Activated CD4-positive, CD25-positive, alpha-beta regulatory T cell treated with anti-CD3 and anti-CD28 coated beads, Interleukin-2, amount 50 U/mL, for 24 hours (primary cell): ENCODE measurements around the gene DLL4.

Experiments
- ATAC-seq, 2 donors: fragments of 150-1000 bp; cut with Tn5 transposase; one replicate each; pipeline ENCODE4 v1.10.0; 2021; ENCODE audit warnings: mild to moderate bottlenecking in 1 of 2, moderate library complexity in 1 of 2

Gene DLL4

GRCh38 chr15:40906991-40907802, 21.9 kb upstream of the DLL4 start:
- peak; percentile 42 to 49 for ATAC-seq

- ATAC-seq: no peak
These were observed 21.0 kb upstream of the DLL4 start for GRCh38 chr15:40908095-40908494.

- ATAC-seq: no peak
These were observed 19.2 kb upstream of the DLL4 start for GRCh38 chr15:40909662-40910630.

DNA sequence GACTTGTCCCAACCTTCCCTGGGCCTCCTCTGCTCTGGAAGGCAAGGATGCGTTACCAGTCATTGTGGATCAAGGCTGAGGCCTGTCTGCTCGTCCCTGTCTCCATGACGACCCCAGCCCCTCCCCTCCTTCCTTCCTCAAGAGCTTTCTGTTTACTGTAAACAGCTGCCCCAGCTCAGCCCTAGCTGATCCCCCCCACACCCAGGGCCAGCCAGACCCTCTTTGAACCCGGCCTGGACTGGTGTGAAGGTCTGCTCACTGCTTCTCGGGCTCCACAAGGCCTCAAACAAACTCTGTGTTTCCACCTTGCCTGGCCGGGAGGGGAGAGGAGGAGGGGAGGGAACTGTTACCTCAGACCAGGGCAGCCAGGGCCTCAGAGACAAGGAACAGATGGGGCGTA, 18.0 kb upstream of the DLL4 start:
- no peak for ATAC-seq

GRCh38 chr15:40911693-40912092, 17.4 kb upstream of the DLL4 start:
- no peak for ATAC-seq

- no peak for ATAC-seq
These were observed 16.7 kb upstream of the DLL4 start for GRCh38 chr15:40912478-40912877.

- ATAC-seq: no peak
These were observed 15.1 kb upstream of the DLL4 start for GRCh38 chr15:40914013-40914412.

DNA sequence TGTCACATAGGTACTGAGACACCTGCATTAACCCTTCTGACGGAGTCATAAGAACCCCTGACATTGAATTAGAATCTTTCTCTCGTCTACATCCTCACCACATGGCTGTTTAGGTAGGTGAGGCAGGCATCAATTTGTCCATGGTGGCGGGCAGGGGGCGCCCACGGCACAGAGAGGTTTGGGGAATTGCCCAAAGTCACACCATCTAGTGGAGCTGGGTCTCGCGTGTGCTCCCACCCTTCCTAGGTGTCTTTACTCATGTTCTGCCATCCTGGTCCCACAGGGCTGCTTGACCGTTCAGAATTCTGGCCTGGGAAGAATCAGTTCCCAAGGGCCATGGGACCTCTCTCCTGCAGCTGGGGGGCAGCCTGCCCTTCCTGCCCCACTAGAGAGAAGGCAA, 14.7 kb upstream of the DLL4 start:
- ATAC-seq: no peak

- ATAC-seq: no peak
These were observed 14.0 kb upstream of the DLL4 start for GRCh38 chr15:40915116-40915661.

GRCh38 chr15:40915679-40916078, 13.5 kb upstream of the DLL4 start:
- no peak for ATAC-seq

GRCh38 chr15:40917585-40917984, 11.6 kb upstream of the DLL4 start:
- no peak for ATAC-seq

GRCh38 chr15:40918146-40918798, 10.9 kb upstream of the DLL4 start:
- no peak for ATAC-seq

- no peak for ATAC-seq
These were observed 10.2 kb upstream of the DLL4 start for GRCh38 chr15:40918799-40919392.

- no peak for ATAC-seq
These were observed 7.1 kb upstream of the DLL4 start for GRCh38 chr15:40921949-40922607.

DNA sequence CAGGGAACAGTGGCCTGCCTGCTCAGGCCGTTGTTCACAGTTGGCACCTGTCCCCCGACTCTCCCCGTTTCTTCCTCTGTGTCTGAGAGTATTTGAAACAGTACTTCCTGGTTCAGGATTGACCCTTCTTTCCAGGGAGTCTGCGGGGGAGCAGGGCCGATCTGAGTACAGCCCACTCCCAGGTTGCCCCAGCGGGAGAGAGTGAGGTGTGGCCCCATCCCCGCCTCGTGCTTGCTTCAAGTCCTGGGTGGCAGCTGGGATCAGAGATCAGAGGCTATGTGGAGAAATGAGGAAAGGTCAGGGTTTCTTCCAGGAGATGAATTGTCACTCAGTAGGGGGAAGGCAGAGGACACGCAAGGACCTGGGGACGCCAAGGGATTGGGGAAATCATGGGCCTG, 6.5 kb upstream of the DLL4 start:
- no peak for ATAC-seq

GRCh38 chr15:40923551-40923950, 5.6 kb upstream of the DLL4 start:
- ATAC-seq: no peak

DNA sequence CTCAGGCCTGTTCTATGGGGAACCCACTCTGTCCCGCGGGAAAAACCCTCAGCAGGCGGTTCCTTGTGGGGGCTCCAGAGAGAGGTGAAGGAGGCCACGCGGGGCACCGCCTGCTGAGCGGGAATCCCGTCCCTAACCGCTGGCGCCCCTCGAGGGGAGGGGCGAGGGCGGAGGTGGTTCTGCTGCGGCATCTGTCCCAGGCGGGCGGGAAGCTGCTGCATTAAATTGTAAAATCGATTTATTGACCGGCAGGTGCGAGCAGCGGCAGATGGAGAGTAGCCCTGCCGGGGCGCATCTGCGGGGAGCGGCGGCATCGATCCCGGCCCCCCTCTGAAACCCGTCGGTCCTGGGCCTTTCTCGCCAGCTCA, 3.7 kb upstream of the DLL4 start:
- no peak for ATAC-seq

DNA sequence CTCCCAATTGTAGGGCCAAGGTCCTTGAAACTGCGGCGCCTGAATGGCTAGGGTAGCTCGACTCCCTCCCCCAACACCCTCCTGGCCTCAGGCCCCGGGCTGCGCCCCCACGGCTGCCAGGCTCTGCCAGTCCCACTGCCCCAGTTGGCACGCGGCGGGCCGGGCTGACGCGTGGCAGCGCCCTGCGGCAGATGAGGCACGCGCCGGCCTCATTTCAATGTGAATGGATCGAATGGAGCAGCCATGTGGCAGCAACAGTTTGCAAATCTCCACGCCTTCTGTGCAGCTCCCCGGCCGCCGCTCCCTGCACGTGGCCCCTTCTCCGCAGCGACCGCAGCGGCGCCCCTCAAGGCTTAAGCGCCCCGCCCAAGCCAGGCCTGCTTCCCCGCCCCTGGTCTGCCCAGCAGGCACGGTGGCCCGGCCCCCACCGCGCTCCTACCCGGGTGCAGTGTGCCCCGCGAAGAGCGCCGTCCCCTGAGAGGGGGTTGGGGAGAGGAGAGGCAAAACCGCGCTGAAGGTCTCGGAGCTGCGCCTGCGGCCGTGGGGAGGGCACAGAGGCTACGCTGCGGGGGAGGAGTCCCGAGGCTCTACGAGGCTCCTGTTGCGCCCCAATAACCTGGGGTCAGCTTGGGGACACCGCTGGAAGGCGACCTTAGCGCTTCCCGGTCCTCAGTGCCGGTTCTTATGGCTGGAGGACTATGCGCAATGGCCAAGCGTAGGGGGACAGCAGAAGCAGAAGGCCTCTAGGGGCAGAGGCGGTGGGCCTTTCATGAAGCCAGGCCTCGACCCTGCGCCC, 3.1 kb upstream of the DLL4 start:
- peak in 1 of 2 donors; percentile 11 for ATAC-seq

DNA sequence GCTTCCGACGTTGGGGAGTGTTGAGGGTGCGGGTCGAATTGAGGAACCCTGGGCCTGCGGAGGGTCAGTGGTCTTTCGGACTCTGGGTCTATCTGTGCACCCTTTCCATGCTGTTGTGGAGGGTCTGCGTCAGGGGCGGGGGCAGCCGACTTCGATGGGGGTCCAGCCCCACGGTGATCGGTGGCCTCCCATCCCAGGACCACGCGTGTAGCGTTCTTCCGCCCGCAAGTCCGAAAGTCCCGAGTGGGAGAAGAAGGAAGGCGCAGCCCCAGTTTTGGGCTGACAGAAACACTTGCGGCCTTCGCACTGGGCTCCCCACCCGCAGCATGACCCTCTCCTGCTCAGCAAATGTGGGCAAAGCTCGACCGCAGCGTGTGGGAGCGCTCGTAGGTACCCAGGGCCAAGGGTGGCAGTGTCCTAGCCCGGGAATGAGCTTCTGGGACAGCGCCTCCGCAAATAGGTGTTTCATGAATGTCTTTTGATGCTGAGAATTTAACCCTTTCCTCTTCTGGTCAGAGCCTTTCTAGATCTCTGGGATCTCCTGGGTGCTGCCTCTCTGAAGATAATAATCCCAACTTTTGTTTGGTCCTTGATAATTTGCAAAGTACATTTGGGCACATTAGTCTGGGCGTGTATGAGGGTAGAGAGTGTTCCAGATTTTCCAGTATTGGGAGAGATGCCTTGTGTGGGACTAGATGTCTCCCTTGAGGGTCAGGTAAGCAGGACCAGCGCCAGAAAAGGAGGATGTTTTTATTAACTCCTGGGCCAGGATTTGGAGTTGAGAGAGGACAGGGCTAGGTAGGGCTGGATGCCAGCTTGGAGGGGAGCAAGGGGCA, 2.3 kb upstream of the DLL4 start:
- no peak for ATAC-seq

GRCh38 chr15:40927495-40927872, 1.7 kb upstream of the DLL4 start:
- no peak for ATAC-seq
